ENCODE data around the gene ISYNA1. TPM values are rescaled to one million over a fixed set of nuclear protein-coding genes. Genes with fewer than 3 reads are reported as not detected.

Gene ISYNA1
- total RNA-seq, 1 donor from 2014 or later: 81.7 TPM

GRCh38 chr19:18441804-18442788, 4.2 kb upstream of the ISYNA1 start:
- Histone ChIP-seq H3F3A (ENCODE audit: low read depth) (peaks cover 36% of the 10 kb centered on the region), H3K4me3 (no peak overlapping the region), H3K9ac (no peak overlapping the region), H3K79me2 (ENCODE audit: low read depth) (no peaks in the 10 kb centered on the region), H3K27ac (no peak overlapping the region), H3K4me2 (no peak overlapping the region), H4K20me1 (ENCODE audit: low read depth) (peaks cover under 1% of the 10 kb centered on the region), H3K36me3 (no peaks in the 10 kb centered on the region), H2AFZ (replicated peaks) (no peak overlapping the region), H3K9me3 (ENCODE audit: low read depth) (no peaks in the 10 kb centered on the region), H3K27me3 (no peaks in the 10 kb centered on the region), H3K4me1 (peaks cover 22% of the 10 kb centered on the region)
- TF ChIP-seq EZH2 (IDR thresholded peaks at IDR 0.05) (no peak), EZH2phosphoT487 (IDR thresholded peaks at IDR 0.05) (no peak), CTCF (IDR thresholded peaks at IDR 0.05) (no peak)
- Mint-ChIP-seq H3K27me3 (ENCODE audit: insufficient read depth, low read depth) (peaks cover 5% of the 10 kb centered on the region), H3K4me3 (peak overlapping the region; percentile 49), H3K4me1 (peaks cover 44% of the 10 kb centered on the region), H3K9me3 (peaks cover 2% of the 10 kb centered on the region), H3K27ac (peak overlapping the region; percentile 74), H3K36me3 (peaks cover 8% of the 10 kb centered on the region)
- no peak for DNase-seq (ENCODE audit: low spot score)

GRCh38 chr19:18440936-18441803, 3.2 kb upstream of the ISYNA1 start:
- no peak for DNase-seq (ENCODE audit: low spot score)
- H2AFZ ChIP-seq (replicated peaks): no peak overlapping the region

More at GRCh38 chr19:18440936-18441803, 3.2 kb upstream of the ISYNA1 start:
- Histone ChIP-seq H3K4me3 (no peak overlapping the region), H3K9ac (no peak overlapping the region), H4K20me1 (ENCODE audit: low read depth) (peaks cover 10% of the 10 kb centered on the region), H3K27me3 (no peaks in the 10 kb centered on the region), H3K9me3 (ENCODE audit: low read depth) (no peaks in the 10 kb centered on the region), H3K79me2 (ENCODE audit: low read depth) (no peaks in the 10 kb centered on the region), H3K36me3 (no peaks in the 10 kb centered on the region), H3K4me1 (peaks cover 22% of the 10 kb centered on the region), H3K27ac (no peak overlapping the region), H3K4me2 (no peak overlapping the region), H3F3A (ENCODE audit: low read depth) (peaks cover 44% of the 10 kb centered on the region)
- H3K4me3 Mint-ChIP-seq: no peak overlapping the region
- H3K9me3 Mint-ChIP-seq: peaks cover 2% of the 10 kb centered on the region
- H3K4me1 Mint-ChIP-seq: peaks cover 40% of the 10 kb centered on the region
- H3K36me3 Mint-ChIP-seq: peaks cover 11% of the 10 kb centered on the region
- peaks cover 8% of the 10 kb centered on the region for H3K27me3 Mint-ChIP-seq (ENCODE audit: insufficient read depth, low read depth)
- peak overlapping the region; percentile 81 for H3K27ac Mint-ChIP-seq
- TF ChIP-seq EZH2phosphoT487 (IDR thresholded peaks at IDR 0.05) (no peak), EZH2 (IDR thresholded peaks at IDR 0.05) (no peak), CTCF (IDR thresholded peaks at IDR 0.05) (no peak)
